GM13976 (cell line): ENCODE data around the gene WDR46.
A peak's percentile ranks its signal among the peaks of the same experiment; 100 is the strongest.
"Not testable (repeated sequence)": the region's sequence is repeated elsewhere in the genome, so short reads cannot be mapped to it uniquely, and the experiment has no call there.

Experiments
- DNase-seq: peaks from one replicate; pipeline ENCODE4 v3.0.0; 2012; ENCODE audit warnings: low spot score
- in situ Hi-C: fragments of 300-500 bp; cut with MboI; formaldehyde crosslinking; loops from one replicate; pipeline ENCODE4 v1.12.0; 2022; ENCODE audit warnings: low sequenced_read_pairs, mixed read lengths, inconsistent platforms; ENCODE audit not compliant: unreplicated experiment
- TF ChIP-seq, protein P1 (sequence below): IDR thresholded peaks from 2 replicates; pipeline ENCODE4 v1.5.1; 2012; ENCODE audit warnings: borderline replicate concordance, mild to moderate bottlenecking; ENCODE audit not compliant: insufficient read depth; ENCODE audit errors: extremely low read depth, missing control alignments, control extremely low read depth

Gene WDR46

DNA sequence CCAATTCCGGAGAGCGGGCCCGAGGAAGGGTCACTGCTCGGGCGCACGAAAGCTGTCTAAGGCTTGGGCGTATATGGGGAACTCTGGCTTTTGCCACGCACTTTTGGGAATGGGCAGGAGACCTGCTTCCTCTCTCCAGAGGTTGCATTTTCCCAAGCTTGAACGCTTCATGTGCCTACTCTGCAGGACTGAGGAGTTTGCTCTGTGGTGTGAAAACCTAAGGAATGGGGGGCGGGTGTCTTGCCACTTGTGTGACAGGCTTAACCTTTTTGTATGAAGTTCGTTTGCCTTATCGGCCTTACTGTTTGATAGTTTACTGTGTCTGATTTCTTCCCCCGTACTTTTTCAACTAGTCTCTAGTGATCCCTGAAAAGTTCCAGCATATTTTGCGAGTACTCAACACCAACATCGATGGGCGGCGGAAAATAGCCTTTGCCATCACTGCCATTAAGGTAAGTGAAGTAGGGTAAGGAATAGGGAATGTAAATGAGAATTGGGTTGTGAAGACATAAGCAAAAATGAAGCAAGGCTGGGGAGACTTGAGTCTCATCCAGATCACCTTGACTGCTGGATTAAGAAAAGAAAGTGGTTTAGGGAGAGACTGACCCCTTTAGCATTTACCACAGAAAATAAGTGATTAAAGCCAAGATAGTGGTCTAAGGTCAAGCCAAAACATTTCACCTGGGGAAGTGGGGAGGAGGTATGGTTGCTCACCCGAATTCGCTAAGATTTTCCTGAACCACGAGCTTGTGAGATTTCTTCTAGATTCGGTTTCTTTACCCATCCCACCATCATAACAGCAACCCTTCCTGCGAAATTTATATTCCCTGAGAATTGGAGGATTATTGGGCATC, 16.5 kb downstream of the WDR46 start:
- TF ChIP-seq, protein P1, sequence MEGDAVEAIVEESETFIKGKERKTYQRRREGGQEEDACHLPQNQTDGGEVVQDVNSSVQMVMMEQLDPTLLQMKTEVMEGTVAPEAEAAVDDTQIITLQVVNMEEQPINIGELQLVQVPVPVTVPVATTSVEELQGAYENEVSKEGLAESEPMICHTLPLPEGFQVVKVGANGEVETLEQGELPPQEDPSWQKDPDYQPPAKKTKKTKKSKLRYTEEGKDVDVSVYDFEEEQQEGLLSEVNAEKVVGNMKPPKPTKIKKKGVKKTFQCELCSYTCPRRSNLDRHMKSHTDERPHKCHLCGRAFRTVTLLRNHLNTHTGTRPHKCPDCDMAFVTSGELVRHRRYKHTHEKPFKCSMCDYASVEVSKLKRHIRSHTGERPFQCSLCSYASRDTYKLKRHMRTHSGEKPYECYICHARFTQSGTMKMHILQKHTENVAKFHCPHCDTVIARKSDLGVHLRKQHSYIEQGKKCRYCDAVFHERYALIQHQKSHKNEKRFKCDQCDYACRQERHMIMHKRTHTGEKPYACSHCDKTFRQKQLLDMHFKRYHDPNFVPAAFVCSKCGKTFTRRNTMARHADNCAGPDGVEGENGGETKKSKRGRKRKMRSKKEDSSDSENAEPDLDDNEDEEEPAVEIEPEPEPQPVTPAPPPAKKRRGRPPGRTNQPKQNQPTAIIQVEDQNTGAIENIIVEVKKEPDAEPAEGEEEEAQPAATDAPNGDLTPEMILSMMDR = no peak
- no peak for DNase-seq
- in situ Hi-C loops = no loop called here

GRCh38 chr6:33271468-33272274, 17.4 kb downstream of the WDR46 start, which contains the start of the genes RPS18 and VPS52:
Gene RPS18, plus strand, starts transcription at chr6:33272075. Its CDS starts 45 bp downstream, at chr6:33272120.
Gene VPS52, minus strand, starts transcription at chr6:33271876. Its CDS starts 201 bp downstream, at chr6:33271675.
- TF ChIP-seq, protein P1 = no peak
- DNase-seq = peak; percentile 94
- in situ Hi-C loops = no loop called here

DNA sequence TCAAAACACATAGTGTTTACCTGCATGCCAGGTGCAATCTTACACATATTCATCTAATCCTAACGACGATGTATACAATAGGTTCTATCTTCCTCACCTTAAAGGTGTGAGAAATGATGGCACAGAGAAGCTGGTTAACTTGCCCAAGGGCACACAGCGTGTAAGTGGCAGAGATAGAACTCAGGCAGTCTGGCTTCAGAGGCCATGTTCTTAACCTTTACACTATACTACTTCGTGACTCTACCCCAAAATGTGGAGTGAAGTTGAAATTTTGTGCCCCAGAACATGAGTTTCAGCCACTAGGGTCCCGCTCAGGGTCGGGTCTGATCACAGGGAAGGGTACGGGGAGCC, 17.9 kb downstream of the WDR46 start:
- DNase-seq = no peak
- TF ChIP-seq, protein P1 = no peak
- in situ Hi-C loops = no loop called here

DNA sequence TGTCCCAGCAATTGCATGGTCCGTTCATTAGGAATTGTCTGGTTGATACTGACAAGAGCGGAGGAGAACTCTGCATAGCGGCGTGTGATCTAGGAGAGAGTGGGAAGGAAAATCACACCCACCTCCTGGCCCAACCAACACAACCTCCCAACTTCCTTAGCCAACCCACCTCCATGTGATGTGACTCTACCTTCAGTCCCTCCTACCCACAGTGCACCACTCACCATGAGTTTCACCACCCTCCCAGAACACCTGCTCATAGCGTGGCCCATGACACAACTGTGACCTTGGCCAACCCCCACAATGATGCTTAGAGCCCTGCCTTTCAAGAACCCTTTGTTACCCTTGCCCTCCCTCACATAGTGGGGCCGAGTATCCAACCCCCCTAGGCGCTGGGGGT, 25.0 kb downstream of the WDR46 start:
- TF ChIP-seq, protein P1 = no peak
- in situ Hi-C loops = no loop called here
- no peak for DNase-seq

DNA sequence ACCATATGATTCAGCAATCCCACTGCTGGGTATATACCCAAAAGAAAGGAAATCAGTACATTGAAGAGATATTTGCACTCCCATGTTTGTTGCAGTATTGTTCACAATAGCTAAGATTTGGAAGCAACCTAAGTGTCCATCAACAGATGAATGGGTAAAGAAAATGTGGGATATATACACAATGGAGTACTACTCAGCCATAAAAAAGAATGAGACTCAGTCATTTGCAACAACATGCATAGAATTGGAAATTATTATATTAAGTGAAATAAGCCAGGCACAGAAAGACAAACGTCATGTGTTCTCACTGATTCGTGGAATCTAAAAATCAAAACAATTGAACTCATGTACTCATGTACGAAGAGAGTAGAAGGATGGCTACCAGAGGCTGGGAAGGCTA, 26.5 kb downstream of the WDR46 start:
- in situ Hi-C loops, DNase-seq: not testable (repeated sequence)

DNA sequence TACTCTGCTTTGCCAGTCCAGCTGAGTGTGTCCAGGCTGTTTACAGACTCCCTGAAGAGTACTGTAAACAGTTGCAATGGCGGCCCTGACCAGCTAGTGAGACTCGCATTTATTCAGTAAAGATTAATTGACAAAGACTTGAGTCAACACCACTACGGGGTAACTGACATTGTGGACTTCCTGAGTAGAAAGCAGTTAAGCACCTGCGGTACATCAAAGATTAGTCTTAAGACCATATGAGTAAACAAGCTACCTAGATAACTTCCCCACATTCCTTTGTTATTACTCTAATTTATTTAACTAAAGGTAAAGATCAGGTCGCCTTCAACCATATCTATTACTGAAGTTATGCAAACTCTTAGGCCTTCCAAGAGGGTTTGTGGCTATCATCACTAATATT, 30.0 kb downstream of the WDR46 start:
- in situ Hi-C loops = no loop called here
- DNase-seq = no peak
- TF ChIP-seq, protein P1 = no peak

- in situ Hi-C loops = no loop called here
Observed at GRCh38 chr6:33254591-33254990, 34.4 kb downstream of the WDR46 start.

More at GRCh38 chr6:33254591-33254990, 34.4 kb downstream of the WDR46 start:
- DNase-seq = no peak
- TF ChIP-seq, protein P1 = no peak
